ENCODE data around the gene NEK11.

Gene NEK11

GRCh38 chr3:131141770-131142169, 115.1 kb downstream of the NEK11 start:
- DNase-seq (ENCODE audit: low read depth) = no peak

GRCh38 chr3:131142580-131142979, 115.9 kb downstream of the NEK11 start:
- no peak for DNase-seq (ENCODE audit: low read depth)

GRCh38 chr3:131143802-131144201, 117.1 kb downstream of the NEK11 start:
- no peak for DNase-seq (ENCODE audit: low read depth)

- no peak for DNase-seq (ENCODE audit: low read depth)
Measured at GRCh38 chr3:131147534-131147933, 120.9 kb downstream of the NEK11 start.

GRCh38 chr3:131158434-131158833, 131.8 kb downstream of the NEK11 start:
- no peak for DNase-seq (ENCODE audit: low read depth)

- DNase-seq (ENCODE audit: low read depth) = no peak
Measured at GRCh38 chr3:131162516-131162915, 135.8 kb downstream of the NEK11 start.

- DNase-seq (ENCODE audit: low read depth) = no peak
Measured at GRCh38 chr3:131167867-131168266, 141.2 kb downstream of the NEK11 start.

- no peak for DNase-seq (ENCODE audit: low read depth)
Measured at GRCh38 chr3:131169331-131169730, 142.7 kb downstream of the NEK11 start.

GRCh38 chr3:131172502-131173200, 146.0 kb downstream of the NEK11 start:
- no peak for DNase-seq (ENCODE audit: low read depth)

- DNase-seq (ENCODE audit: low read depth) = no peak
Measured at GRCh38 chr3:131174752-131175151, 148.1 kb downstream of the NEK11 start.

- no peak for DNase-seq (ENCODE audit: low read depth)
Measured at GRCh38 chr3:131178710-131179375, 152.2 kb downstream of the NEK11 start.

- DNase-seq (ENCODE audit: low read depth) = no peak
Measured at GRCh38 chr3:131192701-131193100, 166.0 kb downstream of the NEK11 start.

- no peak for DNase-seq (ENCODE audit: low read depth)
Measured at GRCh38 chr3:131193641-131194238, 167.1 kb downstream of the NEK11 start.

GRCh38 chr3:131194816-131195215, 168.1 kb downstream of the NEK11 start:
- no peak for DNase-seq (ENCODE audit: low read depth)

GRCh38 chr3:131200636-131201199, 174.0 kb downstream of the NEK11 start:
- no peak for DNase-seq (ENCODE audit: low read depth)

- DNase-seq (ENCODE audit: low read depth) = no peak
Measured at GRCh38 chr3:131216330-131216729, 189.7 kb downstream of the NEK11 start.

- peak; percentile 47 for DNase-seq (ENCODE audit: low read depth)
Measured at GRCh38 chr3:131216801-131217200, 190.1 kb downstream of the NEK11 start.

GRCh38 chr3:131217296-131217741, 190.6 kb downstream of the NEK11 start:
- DNase-seq (ENCODE audit: low read depth) = no peak

GRCh38 chr3:131218196-131218595, 191.5 kb downstream of the NEK11 start:
- DNase-seq (ENCODE audit: low read depth) = no peak

- DNase-seq (ENCODE audit: low read depth) = no peak
Measured at GRCh38 chr3:131221731-131222130, 195.1 kb downstream of the NEK11 start.

GRCh38 chr3:131222599-131222998, 195.9 kb downstream of the NEK11 start:
- DNase-seq (ENCODE audit: low read depth) = no peak

- DNase-seq (ENCODE audit: low read depth) = no peak
Measured at GRCh38 chr3:131223373-131224289, 197.0 kb downstream of the NEK11 start.
